ENCODE results near the gene TTBK1.

TTBK1 gene

DNA sequence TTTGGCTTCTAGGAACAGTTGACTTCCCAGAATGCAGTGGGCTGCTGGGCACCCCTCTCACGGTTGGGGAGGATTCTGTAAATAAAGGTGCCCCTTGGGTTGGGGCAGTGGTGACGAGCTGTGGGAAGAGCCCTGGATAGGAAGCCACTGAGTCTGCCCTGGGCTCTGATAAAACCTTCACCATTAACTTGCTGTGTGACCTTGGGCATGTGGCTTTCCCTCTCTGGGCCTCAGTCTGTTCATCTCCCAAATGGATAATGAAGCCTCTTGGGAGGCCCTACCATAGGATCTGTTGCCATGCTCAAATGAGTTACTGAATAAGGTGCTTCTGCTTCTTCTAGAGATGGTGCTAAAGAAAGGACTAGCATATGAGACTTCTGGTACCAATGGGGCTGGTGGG, 61.6 kb downstream of the TTBK1 start:
- DNase-seq (ENCODE audit: low read depth) = no peak

DNA sequence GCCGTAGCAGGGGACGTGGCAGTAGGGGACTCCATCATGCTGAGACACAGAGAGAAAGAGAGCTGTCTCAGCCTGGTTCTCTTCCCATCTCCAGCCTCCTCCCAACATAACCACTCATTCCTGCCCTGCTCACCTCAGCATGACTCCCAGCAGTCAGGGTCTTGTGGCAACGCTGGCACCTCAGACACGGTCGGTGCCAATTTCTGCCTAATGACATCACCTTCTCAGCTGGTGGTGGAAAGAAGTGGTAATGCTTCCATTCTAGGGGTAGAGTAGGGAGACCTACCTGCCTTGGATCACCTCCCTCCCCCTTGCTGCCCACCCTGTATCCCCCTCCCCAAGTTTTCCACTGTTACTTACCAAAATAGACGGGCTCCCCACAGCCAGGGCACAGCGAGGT, 62.8 kb downstream of the TTBK1 start:
- DNase-seq (ENCODE audit: low read depth) = no peak

DNA sequence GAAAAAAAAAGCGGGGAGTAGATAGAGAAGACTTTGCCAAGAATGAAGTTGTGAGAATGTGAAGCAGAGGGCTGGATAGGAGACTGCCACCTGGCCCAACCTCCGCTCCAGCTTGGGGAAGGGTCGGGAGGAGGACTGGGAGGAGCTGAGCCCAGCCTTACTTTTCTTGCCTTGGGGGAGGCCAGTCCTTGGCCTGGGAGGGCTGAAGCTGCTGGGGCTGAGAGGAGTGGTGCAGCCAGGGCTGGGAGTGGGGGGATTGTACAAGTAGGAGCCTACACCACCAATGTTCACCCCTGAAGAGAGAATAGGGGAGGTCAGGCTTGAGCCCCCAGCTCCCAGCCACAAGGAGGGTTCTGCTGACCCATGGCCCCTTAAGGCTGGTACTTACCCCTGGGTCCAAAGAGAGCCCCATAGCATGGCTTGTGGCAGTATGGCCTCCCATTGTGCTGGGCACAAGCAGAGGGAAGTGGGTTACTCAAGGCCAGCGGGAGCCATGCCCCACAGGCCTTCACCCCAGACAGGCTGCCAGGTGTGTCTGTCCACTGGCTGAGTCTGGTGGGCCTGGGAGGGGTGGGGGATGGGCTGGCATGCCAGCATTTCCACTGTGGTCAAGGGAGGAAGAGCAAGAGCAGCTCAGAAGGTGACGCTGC, 64.3 kb downstream of the TTBK1 start:
- DNase-seq (ENCODE audit: low read depth) = no peak

DNA sequence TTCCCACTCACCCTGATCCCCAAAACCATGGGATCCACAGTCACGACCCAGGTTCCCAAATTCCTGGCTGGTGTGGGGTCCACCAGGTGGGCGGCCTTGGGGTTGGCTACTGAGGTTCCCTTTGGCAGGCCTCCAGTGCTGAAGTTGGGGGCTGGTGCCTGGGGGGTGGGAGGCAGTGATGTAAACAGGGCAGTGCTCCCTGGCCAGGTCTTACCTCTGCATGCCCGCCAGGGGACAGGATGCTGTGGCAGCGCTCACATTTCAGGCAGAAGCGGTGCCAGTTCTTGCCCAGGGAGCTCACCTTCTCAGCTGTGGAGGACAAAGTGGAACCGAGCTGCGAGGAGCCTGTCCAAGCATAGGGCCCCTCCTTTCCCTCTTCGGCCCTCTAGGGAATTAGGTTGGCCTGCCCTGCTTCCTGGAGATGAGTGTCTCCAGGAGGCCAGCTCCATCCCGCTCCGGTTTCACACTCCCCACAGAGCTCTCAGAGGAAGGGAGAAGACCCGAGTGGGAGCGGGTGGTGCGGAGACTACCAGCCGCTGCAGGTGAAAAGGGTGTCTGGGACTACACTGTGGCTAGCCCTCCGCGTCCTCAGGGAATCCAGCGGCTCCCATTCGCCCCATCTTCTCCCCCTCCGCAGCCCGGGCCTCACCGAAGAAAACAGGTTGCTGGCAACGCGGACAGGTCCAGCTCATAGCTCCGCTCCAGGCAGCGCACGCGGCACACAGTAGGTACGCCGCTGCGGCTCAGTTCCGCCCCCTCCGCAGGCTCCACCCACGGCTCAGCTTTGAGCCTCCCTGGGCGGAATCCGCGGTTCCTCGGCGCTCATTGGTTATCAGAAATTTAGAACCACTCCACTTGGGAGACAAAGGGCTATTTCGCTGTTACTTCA, 65.1 kb downstream of the TTBK1 start, which contains the start of gene CRIP3:
CRIP3 (minus strand) TSS at position 726 of the 889 bp plus-strand sequence; CDS start at position 692, 34 bp downstream.
- DNase-seq (ENCODE audit: low read depth) = peak; percentile 12

DNA sequence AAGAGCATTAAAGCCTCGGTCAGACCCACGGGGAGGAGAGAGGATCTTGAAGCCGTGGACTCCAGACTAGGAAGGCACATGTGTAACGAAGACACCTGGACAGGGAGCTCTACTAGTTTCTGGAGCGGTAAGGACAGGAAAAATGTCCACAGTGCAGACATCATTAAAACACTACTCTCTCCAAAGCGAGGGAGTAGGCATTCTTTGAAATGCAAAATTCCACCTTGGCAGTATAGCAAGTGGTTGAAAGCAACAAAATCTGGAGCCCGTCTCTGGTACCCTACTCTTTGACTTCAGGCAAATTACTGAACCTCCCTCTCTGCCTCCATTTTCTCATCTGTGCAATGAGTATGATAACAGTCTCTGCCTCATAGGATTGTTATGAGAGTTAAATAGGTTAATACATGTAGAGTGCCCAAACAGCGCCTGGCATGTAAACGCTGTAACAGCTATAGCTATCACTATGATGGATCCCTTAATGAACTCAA, 65.8 kb downstream of the TTBK1 start:
- no peak for DNase-seq (ENCODE audit: low read depth)

DNA sequence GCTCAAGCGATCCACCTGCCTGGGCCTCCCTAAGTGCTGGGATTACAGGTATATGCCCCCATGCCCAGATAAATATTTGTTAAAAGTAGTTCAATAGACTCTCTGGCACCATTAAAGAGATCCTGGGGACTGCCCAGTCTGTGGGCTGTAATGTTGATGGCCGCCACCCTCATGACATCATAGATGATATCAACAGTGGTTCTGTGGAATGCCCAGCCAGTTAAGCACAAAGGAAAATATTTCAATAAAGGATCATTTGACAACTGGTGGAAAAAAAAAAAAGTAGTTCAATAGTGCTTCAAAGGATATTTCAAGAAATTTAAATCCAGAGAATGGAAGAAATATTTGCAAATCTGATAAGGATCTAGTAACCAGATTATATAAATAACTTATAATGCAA, 66.9 kb downstream of the TTBK1 start:
- DNase-seq (ENCODE audit: low read depth) = no peak

DNA sequence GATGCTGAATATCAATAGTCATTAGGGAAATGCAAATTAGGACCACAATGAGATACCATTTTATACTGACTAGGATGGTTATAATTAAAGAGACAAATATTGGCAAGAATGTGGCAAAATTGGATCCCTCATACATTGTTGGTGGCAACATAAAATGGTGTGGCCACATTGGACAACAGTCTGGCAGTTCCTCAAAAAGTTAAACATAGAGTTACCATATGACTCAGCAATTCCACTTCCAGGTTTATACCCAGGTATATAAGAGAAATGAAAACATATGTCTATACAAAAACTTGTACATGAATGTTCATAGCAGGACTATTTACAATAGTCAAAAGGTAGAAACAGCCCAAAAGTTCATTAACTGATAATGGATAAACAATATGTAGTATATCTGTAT, 67.3 kb downstream of the TTBK1 start:
- DNase-seq (ENCODE audit: low read depth) = no peak

DNA sequence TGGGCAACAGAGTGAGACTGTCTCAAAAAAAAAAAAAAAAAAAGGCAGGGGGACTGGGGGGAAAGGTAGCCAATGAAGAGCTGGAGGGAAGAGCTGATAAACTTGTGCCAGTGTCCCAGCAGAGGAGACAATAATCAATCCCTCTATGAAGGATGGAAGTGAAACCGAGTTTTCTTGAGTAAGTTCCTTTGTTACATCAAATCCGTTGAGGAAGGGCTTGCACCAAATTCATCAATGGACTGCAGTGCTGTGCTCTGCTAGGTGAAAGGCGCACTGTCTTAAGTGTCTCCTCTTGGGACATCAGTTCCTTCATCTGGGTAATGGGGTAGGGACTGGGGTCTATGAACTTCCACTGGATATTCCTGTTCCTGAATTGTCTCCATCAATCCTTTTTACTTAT, 68.4 kb downstream of the TTBK1 start:
- DNase-seq (ENCODE audit: low read depth) = no peak

DNA sequence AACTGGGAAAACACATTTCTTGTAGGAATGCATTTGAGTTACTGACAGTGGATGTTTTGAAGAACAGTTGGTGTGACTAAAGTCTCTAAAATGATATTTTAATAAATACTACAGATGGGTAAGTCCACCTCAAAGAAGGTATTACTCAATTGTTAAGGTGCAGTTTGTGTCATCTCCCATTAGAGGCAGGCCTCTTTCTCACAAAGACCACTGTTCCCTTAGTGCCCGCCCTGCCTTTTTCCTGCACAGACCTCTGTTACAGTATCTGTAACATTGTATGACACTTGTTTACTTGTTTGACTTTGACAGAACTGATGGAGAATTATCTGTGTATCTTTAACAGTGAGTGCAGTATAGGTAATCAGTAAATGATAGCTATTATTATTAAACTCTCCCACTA, 70.5 kb downstream of the TTBK1 start:
- DNase-seq (ENCODE audit: low read depth) = no peak

DNA sequence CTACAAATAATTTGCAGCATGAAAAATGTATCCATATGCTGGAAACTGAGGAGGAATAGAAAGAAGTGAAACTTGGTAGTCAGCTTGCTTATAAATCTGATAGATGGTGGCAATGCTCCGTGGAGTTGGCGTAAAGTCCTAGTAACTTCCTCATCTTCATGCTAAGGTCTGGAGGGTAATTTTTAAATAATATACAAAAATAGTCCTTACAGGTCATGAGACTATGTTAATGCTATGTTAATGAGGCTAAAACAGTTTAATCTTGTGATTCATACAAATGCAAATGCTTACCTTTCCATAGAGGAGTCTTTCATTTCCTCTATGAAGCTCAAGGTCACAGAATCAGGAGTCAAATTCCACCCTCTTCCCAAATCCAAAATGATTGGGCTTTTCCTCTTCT, 74.7 kb downstream of the TTBK1 start:
- no peak for DNase-seq (ENCODE audit: low read depth)

DNA sequence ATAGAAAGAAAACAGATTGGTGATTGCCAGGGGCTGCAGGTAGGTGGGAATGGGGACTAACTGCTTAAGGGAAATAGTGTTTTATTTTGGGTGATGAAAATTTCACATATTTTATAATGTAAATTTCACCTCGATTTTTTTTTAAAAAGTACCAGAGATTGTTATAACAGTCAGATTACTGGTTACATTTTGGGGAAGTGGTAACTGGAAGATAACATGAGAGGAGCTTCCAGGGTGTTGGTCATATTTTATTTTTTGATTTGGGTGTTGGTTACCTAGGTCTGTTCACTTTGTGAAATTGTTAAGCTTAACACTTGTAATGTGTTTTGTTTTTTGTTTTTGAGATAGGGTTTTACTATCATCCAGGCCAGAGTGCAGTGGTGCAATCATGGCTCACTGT, 82.6 kb downstream of the TTBK1 start:
- DNase-seq (ENCODE audit: low read depth) = no peak

DNA sequence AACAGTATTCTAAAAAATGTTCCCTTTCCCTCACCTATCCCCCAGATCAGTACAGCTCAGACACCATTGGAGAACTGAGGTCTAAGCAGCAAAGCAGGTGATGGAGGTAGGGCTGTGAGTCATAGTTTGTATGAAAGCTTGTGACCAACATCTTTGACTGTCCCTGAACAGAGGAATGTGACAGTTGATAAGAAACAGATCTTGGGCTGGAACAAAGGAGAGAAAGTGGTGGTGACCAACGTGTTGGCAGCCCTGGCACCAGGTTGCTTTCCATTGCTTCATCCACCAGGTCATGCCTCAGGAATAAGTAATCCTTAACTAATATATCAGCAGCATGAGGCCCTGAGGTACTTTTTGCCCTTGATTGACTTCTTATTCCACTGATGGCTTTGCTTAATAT, 85.2 kb downstream of the TTBK1 start:
- no peak for DNase-seq (ENCODE audit: low read depth)

DNA sequence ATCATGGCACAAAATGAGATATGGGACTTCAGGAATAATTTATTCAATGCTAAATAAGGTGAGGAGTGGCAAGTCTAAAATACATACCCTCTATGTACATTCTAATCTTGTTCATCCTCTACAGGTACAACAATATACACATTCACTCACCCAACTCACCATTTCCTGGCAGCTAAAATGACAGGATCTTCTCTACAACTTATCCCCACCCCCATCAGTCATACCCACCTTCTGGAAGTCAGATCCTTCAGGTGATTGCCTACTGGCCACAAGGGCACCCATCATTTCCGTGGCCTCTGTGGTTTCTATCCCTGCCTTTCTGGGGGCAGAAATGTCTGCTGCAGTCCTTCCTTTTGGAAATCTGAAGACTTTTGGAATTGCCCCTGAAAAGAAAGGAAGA, 88.2 kb downstream of the TTBK1 start:
- DNase-seq (ENCODE audit: low read depth) = no peak

DNA sequence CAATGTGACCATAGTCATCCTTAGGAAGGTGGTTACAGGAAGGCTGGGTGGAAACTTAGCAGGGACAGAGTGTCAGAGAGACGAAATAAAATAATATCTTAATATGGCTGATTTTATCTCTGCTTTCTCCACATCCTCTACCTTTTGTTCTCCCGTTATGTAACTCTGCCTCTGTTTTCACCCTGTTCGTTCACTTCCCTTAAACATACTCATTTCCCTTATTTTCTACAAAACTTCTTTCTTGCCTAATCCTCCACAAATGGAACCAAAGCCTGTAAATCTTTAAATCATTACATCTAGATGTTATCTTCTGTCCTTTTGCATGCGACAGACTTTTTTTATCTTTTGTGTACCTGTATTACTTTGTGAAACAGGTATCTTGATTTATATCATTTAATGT, 88.6 kb downstream of the TTBK1 start:
- DNase-seq (ENCODE audit: low read depth) = no peak

DNA sequence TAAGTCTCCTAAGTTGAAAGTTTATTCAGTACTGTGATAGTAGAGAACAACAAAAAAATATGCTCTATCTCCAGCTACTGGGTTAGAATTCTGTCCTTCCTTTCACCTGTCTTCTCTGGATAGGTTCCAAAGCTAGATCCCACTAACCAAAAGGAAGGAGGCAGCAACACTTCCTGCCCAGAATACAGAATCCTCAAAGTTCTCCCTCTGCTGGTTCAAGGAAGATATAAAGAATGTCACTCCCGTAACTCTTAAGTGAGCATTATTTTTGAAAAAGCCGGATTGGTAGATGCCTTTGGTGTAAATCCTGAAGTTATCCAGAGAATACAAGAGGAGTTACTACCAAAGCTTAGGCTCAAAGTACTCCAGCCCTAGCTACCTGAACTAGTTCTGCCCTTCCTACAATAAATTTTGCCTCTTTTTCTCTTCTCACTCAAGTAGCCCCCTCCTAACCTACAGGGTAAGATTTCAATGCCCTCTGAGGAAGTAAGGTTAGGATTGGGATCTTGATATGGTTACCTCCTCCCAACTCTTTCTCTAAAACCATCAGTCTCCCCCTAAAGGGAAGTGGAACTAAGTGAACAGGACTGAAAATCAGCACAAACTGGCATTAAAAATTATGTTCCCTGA, 91.3 kb downstream of the TTBK1 start:
- DNase-seq (ENCODE audit: low read depth) = no peak

DNA sequence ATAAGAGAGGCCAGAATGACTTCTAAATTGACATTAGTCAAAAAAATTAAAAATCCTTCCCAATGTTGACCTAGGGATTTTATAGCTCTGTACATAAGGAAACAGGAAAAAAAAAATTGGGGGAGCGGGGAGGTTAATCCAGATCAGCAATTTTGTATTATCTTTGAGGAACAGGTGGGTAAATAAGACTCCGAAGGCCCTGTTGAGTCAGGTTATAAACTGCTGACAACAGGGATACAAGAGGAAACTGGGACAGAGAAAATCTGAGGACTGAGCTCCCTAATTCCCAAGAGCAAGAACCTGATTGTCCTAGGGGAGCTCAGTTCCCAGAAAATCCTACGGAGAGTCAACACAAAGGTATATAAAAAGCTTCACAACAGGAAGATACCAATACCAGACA, 92.2 kb downstream of the TTBK1 start:
- DNase-seq (ENCODE audit: low read depth) = no peak

DNA sequence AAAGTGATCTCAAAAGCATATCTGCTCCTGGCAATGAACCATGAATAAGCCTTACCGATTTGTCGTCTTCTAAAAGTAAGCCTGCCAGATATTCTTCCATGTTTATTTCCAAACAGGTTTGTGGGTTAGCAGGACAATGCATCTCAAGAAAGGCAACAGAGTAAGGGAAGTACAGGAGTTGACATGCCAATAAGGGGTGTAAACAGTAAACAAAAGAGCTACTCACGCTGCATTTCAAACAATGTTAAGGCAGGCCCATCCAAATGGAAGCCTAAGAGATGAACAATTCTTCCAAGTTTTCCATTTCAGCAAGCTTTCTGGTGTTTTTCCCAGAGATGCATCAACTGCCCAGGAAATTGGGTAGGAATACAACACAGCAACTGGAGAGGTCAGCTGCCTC, 93.1 kb downstream of the TTBK1 start:
- no peak for DNase-seq (ENCODE audit: low read depth)

All from T-helper 22 cell (primary cell).